OCI-LY3 (cell line): ENCODE results near the gene NAT9.

Experiments used
- CTCF ChIP-seq: fragments of 200-600, 300-600 bp; sonication (generic); IDR thresholded peaks from 2 replicates; pipeline ENCODE4 v1.5.1; 2014; ENCODE audit warnings: antibody characterized with exemption, low read length, low read depth
- EZH2phosphoT487 ChIP-seq: fragments of 200-600 bp; shearing (Covaris generic); IDR thresholded peaks from 2 replicates; pipeline ENCODE4 v1.6.1; 2018; ENCODE audit warnings: antibody characterized with exemption, mixed run types, low read depth

- TF ChIP-seq CTCF (no peak), EZH2phosphoT487 (no peak)
Observed at GRCh38 chr17:74800531-74800930, 24.4 kb upstream of the NAT9 start.
